HTR-8/SVneo (cell line): ENCODE results near the gene EYS.

Experiments
- DNase-seq: peaks from one replicate; pipeline ENCODE4 v3.0.0; 2011; ENCODE audit warnings: low spot score, mixed read lengths; ENCODE audit not compliant: insufficient read length
- FAIRE-seq: peaks from 2 replicates; lab custom pipeline; 2011; peaks lifted over from hg19 to GRCh38; lab: Jason Lieb, UNC

Gene EYS

DNA sequence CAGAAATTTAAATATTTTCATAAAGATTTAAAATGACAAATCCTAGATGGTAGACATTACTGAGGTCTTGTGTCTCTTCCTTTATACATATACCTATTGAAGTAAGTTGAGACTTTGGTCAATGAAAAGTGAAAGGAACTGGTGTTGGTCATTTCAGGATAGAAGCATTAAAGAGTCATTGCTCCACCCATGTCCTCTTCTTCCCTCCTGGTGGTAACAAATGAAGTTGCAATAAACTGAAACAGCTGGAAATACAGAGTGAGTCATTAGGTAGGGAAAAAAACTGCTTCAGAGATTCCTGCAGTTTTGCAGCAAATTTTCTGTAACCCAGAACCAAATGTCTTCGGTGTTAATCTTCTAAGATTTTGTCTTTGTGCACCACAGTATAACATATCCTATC, 448.0 kb downstream of the EYS start:
- no peak for FAIRE-seq

DNA sequence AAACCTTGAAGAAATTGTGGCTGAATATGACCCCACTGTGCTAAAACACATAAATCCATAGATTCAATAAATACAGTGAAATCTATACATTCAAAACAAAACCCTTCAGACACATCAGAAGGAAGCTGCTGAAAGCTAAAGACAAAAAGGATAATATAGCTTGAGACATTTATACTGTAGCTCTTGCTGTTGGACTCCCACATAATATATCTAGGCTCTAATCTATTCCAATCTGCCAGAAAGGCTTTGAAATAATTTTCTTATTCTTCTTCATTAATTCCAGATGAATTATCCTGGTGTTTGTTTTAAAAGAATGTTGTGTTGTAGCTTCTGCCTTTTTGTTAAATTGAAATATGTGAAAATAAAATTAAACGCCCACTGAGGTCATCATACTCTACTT, 454.0 kb downstream of the EYS start:
- FAIRE-seq (no peak), DNase-seq (no peak)

More for the DNA sequence above, 448.0 kb downstream of the EYS start:
- DNase-seq, result peak; percentile 1

DNA sequence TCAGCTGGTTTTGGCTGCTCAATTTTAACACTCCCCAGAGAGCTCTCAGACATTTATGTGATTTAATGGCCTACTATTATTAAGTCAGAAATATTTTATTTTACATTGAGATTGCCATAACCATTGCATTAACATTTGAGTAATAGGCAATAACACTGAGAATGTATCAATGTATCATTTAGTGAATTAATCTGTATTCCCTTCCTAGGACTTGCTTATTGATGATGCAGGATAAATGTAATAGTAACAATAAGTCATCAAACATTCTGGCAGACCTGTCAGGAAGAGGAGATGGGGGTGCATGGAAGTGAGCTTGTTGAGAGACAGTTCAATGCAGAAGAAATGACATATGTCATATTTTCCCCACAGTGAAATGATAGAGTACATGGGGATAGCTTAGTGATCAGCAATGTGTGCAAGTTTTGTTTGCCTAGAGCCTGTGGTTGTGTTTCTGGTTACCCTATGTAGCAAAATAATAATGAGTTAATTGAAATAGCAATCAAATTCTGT, 458.9 kb downstream of the EYS start:
- FAIRE-seq, result no peak

GRCh38 chr6:65231616-65232015, 475.4 kb downstream of the EYS start:
- FAIRE-seq, result no peak
- no peak for DNase-seq

More for the DNA sequence above, 458.9 kb downstream of the EYS start:
- DNase-seq, result no peak

- FAIRE-seq, result no peak
- DNase-seq, result no peak
Observed at GRCh38 chr6:65229825-65230224, 477.2 kb downstream of the EYS start.

GRCh38 chr6:65221153-65221552, 485.9 kb downstream of the EYS start:
- FAIRE-seq, result no peak

GRCh38 chr6:65202738-65203137, 504.3 kb downstream of the EYS start:
- DNase-seq (no peak), FAIRE-seq (no peak)

More at GRCh38 chr6:65221153-65221552, 485.9 kb downstream of the EYS start:
- DNase-seq, result no peak

DNA sequence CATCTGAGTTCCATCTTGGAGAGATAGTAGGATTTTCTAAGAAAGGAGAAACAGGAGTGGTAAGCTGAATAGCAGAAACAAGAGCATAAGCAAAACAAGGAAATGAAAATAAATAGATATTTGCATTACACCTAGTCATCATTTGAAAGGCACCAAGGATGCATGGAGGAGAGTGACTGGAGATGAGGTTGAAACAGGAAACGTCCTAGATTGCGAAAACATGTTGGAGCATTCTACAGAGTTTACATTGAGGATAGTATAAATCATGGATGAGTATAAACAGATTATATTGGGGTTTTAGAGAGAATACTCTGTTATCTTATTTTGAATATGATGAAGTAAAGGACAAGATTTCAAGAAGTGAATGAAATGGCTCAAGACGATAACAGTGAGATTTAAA, 507.3 kb downstream of the EYS start:
- FAIRE-seq, result no peak

DNA sequence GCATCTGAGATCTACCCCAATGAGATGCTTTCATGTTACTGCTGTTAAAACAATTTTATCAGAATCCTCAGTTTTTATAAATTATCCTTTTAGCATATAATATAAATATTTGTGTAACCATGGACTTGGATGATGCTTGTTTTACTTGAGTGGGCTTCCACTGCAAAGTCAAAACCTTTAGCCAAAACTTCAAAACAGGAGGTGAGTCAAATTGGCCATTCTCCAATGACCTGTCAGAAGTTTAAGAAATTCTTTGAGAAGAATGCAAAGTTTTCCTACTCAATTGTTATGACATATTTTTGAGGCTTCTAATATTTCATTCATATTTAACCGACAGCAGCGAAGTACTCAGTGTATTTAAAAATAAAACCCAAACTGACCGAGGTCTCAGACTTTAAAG, 507.9 kb downstream of the EYS start:
- DNase-seq, result no peak
- FAIRE-seq, result no peak

More for the DNA sequence above, 507.3 kb downstream of the EYS start:
- no peak for DNase-seq

GRCh38 chr6:65191471-65191870, 515.6 kb downstream of the EYS start:
- no peak for FAIRE-seq
- DNase-seq, result no peak

GRCh38 chr6:65189236-65189881, 517.7 kb downstream of the EYS start:
- FAIRE-seq, result no peak

GRCh38 chr6:65186826-65187225, 520.2 kb downstream of the EYS start:
- FAIRE-seq, result no peak
- no peak for DNase-seq

More at GRCh38 chr6:65189236-65189881, 517.7 kb downstream of the EYS start:
- DNase-seq, result no peak

- DNase-seq, result no peak
- no peak for FAIRE-seq
Observed at GRCh38 chr6:65182681-65183080, 524.3 kb downstream of the EYS start.

DNA sequence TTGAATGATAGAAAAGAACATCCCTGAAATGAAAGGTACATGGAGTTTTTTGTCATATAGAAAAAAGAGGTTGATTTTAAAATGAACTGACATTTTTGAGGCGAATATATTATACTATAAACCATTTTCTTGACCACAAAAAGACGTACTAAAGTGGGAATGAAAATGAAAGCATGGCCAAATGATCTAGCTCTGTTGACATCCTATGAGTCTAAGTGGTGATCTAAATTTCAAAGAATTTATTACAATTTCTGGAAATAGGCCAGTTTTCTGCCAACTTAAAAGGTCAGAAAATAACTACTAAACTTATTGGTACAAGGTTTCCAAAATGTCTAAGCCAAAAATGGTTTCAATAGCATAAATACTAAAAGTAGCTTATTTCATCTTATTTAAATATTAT, 536.8 kb downstream of the EYS start:
- FAIRE-seq (no peak), DNase-seq (no peak)

- no peak for FAIRE-seq
- DNase-seq, result no peak
Observed at GRCh38 chr6:65161661-65162060, 545.4 kb downstream of the EYS start.

GRCh38 chr6:65157025-65157424, 550.0 kb downstream of the EYS start:
- FAIRE-seq, result no peak
- DNase-seq, result no peak

GRCh38 chr6:65155083-65155482, 551.9 kb downstream of the EYS start:
- DNase-seq, result no peak
- FAIRE-seq, result no peak

DNA sequence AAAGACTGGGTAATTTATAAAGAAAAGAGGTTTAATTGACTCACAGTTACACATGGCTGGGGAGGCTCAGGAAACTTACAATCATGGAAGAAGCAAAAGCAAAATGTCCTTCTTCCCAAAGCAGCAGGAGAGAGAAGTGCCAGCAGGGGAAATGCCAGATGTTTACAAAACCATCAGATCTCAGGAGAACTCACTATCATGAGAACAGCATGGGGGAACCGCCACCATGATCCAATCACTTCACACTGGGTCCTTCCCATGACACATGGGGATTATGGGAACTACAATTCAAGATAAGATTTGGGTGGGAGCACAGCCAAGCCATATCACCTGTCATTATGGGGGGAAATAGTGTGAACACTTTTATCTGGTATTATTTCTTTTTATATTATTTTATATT, 557.2 kb downstream of the EYS start:
- DNase-seq (no peak), FAIRE-seq (no peak)

GRCh38 chr6:65148839-65149238, 558.2 kb downstream of the EYS start:
- FAIRE-seq, result no peak
- no peak for DNase-seq

DNA sequence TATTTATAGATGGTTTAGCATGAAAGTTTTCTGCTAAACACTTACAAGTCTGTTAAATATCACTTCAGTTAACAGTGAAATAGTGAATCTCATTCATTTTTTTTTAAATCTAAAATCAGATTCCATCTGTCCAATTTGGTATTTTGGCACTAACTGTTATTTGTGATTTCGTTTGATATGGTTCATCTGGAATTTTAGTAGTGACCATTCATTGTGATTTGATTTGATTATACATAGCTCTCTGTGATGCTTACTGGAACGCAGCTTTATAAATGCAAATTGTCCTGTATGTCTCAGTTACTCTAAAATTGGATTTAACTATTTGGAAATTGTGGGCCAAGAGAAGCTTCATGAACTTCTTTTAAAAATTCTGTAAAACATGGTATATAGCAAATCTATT, 571.5 kb downstream of the EYS start:
- FAIRE-seq (no peak), DNase-seq (no peak)

- FAIRE-seq (no peak), DNase-seq (no peak)
Observed at GRCh38 chr6:65126667-65127066, 580.4 kb downstream of the EYS start.

DNA sequence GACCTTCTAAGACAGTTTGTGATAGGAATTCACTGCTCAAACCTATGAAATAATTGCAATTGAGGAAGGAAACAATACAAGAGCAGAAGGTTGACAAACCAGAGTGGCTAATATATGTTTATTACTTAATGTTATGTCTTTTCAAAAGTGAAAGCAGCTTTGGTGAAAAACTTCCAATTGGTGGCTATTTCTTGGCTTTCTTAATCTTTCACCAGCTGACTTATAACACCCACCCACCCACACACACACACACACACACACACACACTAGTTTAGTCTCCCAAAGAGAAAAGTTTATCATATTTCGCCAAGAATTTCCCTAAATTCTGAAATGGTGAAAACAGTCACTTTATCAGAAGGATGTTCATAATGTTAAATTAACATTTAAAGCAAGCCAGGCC, 583.5 kb downstream of the EYS start:
- FAIRE-seq (no peak), DNase-seq (no peak)
